ENCODE data around the gene ADCY4.
A peak's percentile ranks its signal among the peaks of the same experiment; 100 is the strongest.

Gene ADCY4

GRCh38 chr14:24315243-24315806, 19.5 kb downstream of the ADCY4 start:
- DNase-seq: no peak

GRCh38 chr14:24314377-24315193, 20.3 kb downstream of the ADCY4 start:
- DNase-seq: no peak

- no peak for DNase-seq
Measured at GRCh38 chr14:24313913-24314312, 21.0 kb downstream of the ADCY4 start.

- no peak for DNase-seq
Measured at GRCh38 chr14:24312736-24313507, 21.9 kb downstream of the ADCY4 start.

- no peak for DNase-seq
Measured at GRCh38 chr14:24311837-24312615, 22.8 kb downstream of the ADCY4 start.

- DNase-seq: peak; percentile 90
Measured at GRCh38 chr14:24310646-24311604, 23.9 kb downstream of the ADCY4 start, which contains the start of gene LTB4R. Gene LTB4R (plus strand): TSS chr14:24311502. CDS start chr14:24315652, 4,150 bp downstream.

- no peak for DNase-seq
Measured at GRCh38 chr14:24310265-24310645, 24.6 kb downstream of the ADCY4 start.

- DNase-seq: no peak
Measured at GRCh38 chr14:24309538-24310264, 25.2 kb downstream of the ADCY4 start, which contains the start of gene LTB4R2. Gene LTB4R2 (plus strand): TSS chr14:24310140. CDS start chr14:24310665, 525 bp downstream.

GRCh38 chr14:24308342-24309124, 26.3 kb downstream of the ADCY4 start:
- DNase-seq: no peak

- DNase-seq: peak; percentile 73
Measured at GRCh38 chr14:24307575-24308341, 27.1 kb downstream of the ADCY4 start, which contains the start of gene CIDEB. Gene CIDEB (minus strand): TSS chr14:24307977. CDS start chr14:24307858, 119 bp downstream.

GRCh38 chr14:24307156-24307574, 27.7 kb downstream of the ADCY4 start:
- DNase-seq: no peak

- no peak for DNase-seq
Measured at GRCh38 chr14:24304019-24304387, 30.9 kb downstream of the ADCY4 start.

GRCh38 chr14:24300326-24300980, 34.4 kb downstream of the ADCY4 start:
- no peak for DNase-seq

GRCh38 chr14:24299255-24300191, 35.3 kb downstream of the ADCY4 start, which contains the start of the genes DHRS1 and NOP9:
Gene DHRS1 (minus strand): TSS chr14:24299780. CDS start chr14:24299106, 674 bp downstream.
Gene NOP9 (plus strand): TSS chr14:24299850. CDS start chr14:24299955, 105 bp downstream.
- peak; percentile 96 for DNase-seq

- no peak for DNase-seq
Measured at GRCh38 chr14:24298892-24299254, 36.0 kb downstream of the ADCY4 start.

- no peak for DNase-seq
Measured at GRCh38 chr14:24297190-24297964, 37.5 kb downstream of the ADCY4 start.
